Right ventricle myocardium inferior (tissue), 1 donor: ENCODE results near the gene ADAMTS14. TPM values are rescaled to one million over a fixed set of nuclear protein-coding genes. Genes with fewer than 3 reads are reported as not detected.

Experiments used
- ATAC-seq: fragments of 200-7000 bp; cut with Tn5 transposase; one replicate; pipeline ENCODE4 v1.9.1; 2020; ENCODE audit warnings: mild to moderate bottlenecking, moderate library complexity
- DNase-seq: peaks from one replicate; pipeline ENCODE4 v3.0.0; 2021; ENCODE audit errors: missing footprints
- intact Hi-C: fragments of 100-400 bp; cut with DNase I; formaldehyde crosslinking; loops from one replicate; pipeline ENCODE4 v1.11.0; 2022
- total RNA-seq: library from RNA; stranded (reverse); fragmentation: NEBNext Ultra II Directional; extraction: Animal tissue kit (Norgen Biotek cat#: 25700); gene quantifications from one replicate; pipeline ENCODE4 v1.2.1, GENCODE V29; 2021
- donor health status: DM: no; HTN: yes; CAD: no; lungs with severe emphysema.

The ADAMTS14 gene
- total RNA-seq, 1 donor from 2014 or later = 0.43 TPM

DNA sequence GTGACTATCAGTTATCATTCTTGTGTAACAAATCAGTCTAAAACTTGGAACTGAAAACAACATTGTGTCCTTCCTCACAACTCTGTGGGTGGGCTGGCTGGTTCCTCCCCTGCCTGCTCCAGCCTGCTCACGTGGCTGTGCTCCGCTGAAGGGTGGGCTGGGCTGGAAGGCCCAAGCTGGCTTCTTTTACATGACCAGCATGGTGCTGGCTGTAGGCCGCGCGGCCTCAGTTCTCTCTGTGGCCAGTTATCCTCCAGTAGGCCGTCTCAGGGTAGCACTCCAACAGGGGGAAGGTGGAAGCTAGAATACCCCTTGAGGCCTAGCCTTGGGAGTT, 11.3 kb downstream of the ADAMTS14 start:
- DNase-seq (no peak), ATAC-seq (no peak)
- intact Hi-C loops = no loop called here

DNA sequence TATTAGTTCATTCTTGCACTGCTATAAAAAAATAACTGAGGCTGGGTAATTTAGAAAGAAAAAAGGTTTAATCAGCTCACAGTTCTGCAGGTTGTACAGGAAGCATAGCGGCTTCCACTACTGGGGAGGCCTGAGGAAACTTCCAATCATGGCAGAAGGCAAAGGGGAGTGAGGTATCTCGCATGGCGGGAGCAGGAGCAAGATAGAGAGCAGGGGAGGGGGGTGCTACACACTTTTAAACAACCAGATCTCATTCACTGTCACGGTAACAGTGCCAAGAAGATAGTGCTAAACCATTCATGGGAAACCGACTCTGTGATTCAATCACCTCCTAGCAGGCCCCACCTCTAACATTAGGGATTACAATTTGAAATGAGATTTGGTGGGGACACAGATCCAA, 11.6 kb downstream of the ADAMTS14 start:
- intact Hi-C loops = no loop called here
- DNase-seq = no peak
- no peak for ATAC-seq

DNA sequence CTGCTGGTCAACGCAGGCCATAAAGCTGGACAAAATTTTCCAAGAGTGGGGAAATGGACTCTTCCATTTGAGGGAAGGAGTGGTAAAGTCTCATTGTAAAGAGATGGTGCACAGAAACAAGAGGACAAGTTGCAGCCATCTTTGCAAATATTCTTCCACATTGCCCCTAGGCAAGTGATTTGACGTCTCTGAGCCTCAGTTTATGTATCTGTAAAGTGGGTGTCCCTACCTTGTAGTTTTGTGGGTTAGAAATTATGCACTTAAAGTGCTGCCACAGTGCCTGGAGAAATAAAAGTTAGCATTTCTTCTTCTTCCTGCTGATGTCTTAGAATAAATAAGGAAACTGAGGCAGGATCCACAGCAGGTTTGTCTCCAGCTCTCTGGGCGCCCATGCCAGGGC, 12.1 kb downstream of the ADAMTS14 start:
- ATAC-seq = no peak
- no peak for DNase-seq
- intact Hi-C loops = no loop called here

DNA sequence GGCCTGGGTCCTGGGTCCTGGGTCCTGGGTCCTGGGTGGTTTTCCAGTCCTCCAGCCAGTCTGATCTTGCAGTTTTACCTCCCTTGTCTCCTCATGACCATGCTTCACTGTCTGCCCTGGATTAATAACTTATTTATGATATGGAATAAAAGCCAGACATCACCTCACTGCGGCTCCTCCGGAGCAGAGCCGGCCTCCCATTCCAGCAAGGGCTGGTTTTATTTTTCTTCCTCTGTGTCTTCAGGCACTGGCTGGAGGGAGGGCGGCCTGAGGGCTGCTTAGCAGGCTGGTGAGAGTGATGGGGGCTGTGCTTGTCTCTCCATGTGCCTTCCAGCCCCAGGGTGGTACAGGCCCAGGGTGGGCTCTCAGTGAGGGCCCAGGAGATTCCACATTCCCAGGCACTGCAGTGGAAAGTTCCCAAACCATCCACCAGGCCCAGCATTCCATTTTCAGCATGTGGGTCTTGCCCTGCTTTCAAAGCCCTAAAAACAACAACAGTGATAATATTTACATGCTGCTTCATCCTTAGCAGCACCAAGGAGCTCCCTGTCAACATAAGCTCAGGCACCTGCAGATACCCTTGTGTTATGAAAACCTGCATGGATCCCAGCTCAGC, 12.6 kb downstream of the ADAMTS14 start:
- ATAC-seq (no peak), DNase-seq (no peak)
- intact Hi-C loops = no loop called here

DNA sequence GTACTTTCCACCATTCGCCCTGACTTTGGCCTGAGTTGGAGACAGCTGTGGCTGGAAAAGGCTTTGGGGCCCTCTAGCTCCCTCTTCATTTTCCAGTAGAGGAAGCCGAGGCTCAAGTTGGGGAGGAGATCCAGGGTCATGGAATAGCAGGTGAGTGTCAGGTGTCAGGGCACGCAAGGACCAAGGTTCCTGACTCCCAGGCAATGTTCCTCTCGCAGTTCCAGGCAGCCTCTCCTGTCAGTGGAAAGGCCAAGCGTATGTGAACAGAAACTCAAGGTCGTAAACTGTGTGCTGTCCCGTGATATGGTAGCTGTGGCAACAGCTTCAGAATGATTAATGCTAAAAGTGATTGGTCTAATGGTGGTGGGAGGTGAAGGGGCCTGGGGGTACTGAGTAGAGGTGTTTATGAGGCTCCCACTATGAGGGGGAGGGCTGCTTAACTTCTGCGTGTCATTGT, 13.2 kb downstream of the ADAMTS14 start:
- intact Hi-C loops = no loop called here
- no peak for ATAC-seq
- DNase-seq = no peak

DNA sequence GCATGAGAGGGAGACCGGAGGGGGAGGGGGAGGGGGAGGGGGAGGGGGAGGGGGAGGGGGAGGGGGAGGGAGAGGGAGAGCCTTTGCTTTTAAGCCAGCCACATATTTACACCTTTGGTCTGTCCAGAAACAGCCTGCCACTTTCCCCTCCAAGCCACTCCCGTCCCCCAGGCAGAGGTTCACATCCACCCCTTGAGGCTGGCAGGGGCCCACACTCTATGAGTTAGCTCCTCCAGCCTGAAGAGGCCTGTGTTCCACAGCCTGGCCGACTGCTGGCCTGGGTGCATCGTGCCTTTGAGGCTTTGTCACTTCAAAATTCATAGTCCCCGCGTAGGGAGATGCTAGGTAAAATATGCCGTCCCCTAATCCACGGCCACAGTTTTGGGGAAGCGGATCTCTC, 16.5 kb downstream of the ADAMTS14 start:
- ATAC-seq (no peak), DNase-seq (no peak)
- intact Hi-C loops = no loop called here

DNA sequence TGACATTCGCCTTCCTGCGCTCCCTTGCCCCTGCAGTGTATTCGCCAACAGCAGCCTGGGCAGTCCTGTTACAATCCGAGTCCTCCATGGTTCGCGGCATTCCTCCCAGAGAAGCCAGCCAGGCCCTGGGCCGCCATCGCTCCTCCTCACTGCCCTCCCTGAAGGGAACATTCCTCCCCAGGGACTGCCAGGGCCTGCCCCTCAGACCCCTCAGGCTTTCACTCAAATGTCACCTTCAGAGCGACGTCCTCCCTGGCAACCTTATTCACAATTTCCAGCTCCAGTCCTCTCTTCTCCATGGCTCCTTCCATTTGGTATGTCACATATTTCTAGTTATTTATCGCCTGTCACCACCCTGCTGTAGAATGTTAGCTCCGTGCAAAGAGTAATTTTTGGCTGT, 17.4 kb downstream of the ADAMTS14 start:
- DNase-seq (no peak), ATAC-seq (no peak)
- intact Hi-C loops = no loop called here

DNA sequence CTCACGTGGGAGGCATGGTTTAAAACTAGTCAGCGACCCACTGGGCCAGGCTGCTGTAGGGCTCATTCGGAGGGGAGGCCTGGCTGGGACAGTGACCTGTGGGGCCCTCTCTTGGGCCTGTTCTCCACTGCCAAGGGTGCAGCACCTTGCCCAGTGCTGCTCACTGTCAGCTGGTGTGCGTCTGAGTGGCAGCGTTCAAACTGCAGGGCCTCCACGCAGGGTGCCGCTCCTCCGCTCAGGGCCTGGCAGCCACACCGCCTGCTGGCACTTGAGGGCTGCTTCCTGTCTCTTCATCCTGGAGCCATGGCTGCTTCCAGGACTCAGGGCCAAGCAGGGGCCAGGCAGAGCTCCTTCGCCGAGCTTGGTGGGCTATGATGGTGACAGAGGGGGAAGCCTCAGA, 18.3 kb downstream of the ADAMTS14 start:
- DNase-seq = no peak
- intact Hi-C loops = no loop called here
- ATAC-seq = no peak

DNA sequence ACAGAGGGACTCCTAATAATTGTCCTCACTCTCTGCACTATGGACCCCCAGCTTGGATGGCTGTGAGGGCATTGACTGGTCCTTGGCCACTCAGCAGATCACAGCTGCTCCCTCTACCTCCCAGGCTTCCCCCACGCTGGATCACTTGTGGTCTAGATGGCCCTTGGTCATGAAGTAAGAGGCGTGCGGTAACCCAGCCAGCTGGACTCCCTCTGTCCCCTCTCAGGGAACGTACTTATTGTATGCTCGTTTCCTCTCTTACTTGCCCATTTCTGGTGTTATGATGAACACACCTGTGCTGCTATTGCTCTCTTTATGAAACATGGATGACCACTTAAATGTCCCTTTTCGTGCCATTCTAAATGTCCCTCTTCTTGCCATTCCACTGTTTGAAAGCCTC, 19.3 kb downstream of the ADAMTS14 start:
- DNase-seq (no peak), ATAC-seq (peak; percentile 18)
- intact Hi-C loops = no loop called here

DNA sequence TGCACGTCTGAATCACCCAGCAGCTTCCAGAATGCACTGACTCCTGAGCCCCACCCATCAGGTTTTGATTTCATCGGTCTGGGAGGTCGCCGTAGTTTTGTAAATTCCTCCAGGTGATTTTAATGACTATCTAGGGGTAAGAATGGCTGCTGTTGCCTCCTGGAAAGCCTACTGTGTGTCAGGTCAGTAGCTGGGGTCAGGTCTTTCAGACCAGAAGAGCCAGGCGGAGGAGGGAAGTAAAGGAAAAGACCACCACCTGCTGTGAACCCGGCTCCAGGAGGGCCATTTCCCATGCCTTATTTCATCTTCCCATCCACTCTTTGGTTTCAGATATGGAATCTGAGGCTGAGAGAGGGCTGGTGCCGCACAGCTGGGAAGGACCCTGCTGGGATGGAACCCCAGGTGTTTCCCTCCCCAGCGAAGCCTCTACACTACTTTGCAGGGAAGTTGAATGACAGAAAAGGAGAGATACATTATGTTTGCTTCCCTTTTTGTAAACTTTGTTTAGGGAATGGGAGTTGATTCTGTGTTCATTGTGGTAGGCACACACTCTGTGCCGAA, 19.8 kb downstream of the ADAMTS14 start:
- DNase-seq (no peak), ATAC-seq (no peak)
- intact Hi-C loops = no loop called here

DNA sequence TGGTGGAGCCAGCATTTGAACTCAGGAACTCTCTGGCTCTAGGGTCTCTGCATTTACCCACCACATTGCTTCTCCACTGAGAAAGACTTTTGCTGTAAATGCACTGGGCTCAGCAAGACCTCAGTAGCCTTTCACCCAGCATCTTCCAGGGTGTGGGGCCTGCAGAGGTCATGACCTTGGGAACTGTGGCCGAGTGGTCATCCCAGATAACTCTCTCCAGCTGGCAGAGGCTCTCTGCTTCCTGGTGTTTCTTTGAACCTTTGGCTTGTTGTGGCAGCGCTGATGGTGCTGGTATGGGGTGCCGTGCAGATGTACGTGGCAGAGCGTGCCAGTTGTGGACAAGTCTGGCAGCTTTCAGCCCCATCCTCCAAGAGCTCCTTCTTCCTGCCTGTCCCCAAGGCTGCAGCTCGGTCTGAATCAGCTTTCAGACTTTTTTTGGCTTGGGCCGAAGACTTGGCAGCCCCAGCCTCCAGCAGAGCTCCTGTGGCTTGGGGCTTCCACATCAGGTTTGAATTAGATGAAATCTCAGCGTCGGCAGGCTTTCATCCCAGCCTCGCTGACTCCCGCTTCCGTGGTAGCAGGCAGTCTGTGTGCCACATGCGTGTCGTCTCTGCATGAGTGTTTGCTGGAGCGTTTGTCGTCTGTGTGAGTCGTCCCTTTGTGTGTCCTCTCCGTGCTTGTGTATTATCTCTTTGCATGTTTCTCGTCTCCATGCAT, 21.5 kb downstream of the ADAMTS14 start:
- intact Hi-C loops = no loop called here
- no peak for DNase-seq
- ATAC-seq = peak; percentile 66

DNA sequence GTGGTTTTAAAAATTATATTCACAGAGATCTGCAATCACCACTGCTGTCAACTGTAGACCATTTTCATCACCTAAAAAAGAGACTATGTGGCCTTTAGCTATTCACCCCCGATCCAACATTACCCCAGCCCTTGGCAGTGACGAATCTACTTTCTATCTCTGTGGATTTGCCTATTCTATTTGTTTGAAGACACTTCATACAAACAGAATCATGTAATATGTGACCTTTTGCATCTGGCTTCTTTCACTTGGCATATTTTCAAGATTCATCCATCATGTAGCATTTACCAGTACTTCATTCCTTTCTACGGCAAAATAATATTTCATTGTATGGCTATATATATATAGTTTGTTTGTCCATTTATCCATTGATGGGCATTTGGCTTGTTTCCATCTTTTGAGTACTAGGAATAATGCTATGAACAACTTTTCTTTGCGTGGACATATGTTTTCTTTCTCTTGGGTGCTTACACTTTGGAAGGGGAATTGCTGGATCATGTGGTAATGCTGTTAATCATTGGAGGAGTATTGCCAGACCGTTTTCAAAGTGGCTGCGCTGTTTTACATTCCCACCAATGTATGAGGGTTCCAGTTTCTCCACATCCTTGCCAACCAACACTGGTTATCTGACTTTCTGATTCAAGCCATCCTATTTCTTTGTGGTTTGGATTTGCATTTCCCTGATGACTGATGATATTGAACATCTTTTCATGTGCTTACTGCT, 22.3 kb downstream of the ADAMTS14 start:
- intact Hi-C loops = no loop called here
- DNase-seq (no peak), ATAC-seq (peak; percentile 49)

DNA sequence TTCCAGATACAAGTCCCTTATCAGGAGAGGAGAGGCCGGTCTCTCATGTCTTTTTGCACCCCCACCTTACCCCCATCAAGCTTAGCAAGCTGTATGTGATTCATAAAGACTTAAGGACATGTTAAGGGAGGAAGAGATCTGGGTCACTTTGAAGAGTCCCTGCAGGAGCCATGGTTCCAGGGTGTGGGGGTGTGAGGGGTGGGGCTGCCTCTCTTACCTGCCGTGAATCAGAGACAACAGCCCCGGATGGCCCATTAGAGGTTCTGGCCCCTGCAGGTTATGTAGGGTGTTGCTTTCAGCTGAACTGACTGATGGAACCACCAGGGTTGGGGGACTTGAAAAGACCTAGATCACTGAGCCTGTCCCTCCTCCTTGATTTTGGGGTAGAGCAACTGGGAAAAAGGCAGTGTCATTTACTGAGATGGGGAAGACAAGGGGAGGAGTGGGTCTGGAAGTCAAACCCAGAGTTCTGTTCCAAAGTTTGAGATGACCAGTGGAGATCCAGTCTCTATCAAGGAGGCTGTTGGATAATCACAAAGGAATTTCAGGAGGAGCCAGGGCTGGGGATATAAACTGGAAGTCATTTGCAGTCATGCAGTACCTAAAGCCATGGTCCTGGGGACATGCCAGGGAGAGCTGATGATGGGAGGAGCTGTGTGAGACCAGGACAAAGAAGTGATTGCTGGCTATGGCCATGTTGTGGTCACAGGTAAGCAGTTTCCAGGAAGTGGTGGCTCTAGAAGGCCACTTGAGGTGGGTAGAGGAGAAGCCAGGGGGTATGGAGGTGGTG, 23.1 kb downstream of the ADAMTS14 start:
- no peak for DNase-seq
- intact Hi-C loops = no loop called here
- no peak for ATAC-seq

DNA sequence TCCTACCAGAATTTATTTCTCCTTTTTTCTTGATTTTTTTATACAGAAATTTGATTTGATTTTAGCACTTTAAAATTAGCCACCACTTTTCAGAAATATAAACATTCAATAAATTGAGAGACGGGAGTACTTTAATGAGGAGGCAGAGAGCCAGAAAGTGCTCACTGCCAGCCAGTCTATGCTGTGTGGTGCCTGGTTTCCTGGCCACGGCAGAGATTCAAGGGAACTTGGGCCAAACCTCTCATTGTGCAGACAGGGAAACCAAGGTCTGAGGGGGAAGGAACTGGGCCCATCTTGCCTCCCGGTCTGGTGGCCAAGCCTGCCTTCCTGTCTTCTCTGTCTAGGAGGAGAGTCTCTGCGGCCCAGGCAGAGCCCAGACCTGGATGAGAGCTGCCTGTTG, 25.9 kb downstream of the ADAMTS14 start:
- ATAC-seq (no peak), DNase-seq (no peak)
- intact Hi-C loops = no loop called here

DNA sequence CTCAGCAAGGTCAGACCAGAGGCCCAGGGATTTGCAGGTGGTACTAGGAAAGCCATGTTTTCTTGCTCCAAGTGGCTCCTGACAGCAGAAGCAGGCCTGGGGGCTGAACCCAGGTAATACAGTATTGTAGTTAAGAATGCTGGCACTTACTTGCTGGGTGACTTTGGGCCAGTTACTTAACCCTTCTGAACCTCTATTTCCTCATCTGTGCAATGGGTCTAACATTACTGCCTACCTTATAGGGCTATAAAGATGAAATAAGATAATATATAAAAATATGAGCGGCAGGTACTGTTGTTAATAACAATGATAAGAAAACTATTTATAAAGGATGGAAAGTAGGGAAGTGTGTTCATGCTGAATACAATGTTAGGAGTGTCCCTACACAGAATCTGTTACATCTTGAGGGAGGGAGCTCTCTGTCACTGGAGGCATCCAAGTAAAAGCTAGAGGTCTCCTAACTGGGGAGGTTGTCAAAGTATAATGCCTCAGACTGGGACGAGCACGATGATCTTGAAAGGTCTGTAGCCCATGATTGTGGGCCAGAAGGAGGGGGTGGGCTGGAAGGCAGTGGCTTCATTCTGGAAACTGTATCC, 26.9 kb downstream of the ADAMTS14 start:
- intact Hi-C loops = no loop called here
- DNase-seq = no peak

DNA sequence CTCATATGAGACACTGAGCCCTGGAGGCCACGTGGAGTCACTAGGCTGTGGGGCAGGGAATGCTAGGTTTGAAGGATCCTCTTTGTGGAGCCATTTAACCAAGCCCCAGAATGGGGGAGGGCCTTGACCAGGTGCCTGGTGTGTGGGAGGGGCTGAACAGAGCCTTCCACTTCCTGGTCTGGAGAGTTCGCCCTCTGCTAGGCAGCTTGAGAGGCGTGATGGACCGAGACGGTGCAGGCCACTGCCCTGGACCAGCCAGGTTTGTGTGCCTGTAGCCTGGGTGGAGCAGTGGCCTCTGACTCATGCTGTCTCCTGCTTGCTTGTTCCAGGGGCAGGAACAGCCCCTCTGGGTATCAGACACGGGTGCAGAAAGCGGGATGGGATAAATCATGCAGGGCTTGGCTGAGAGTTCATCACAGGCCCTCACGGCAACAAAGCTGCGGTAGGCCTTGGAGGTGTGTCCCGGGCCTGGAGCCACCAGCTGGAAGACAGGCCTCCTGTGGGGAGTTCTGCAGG, 27.4 kb downstream of the ADAMTS14 start:
- no peak for ATAC-seq
- no peak for DNase-seq
- intact Hi-C loops = no loop called here

More for the DNA sequence above, 26.9 kb downstream of the ADAMTS14 start:
- no peak for ATAC-seq

DNA sequence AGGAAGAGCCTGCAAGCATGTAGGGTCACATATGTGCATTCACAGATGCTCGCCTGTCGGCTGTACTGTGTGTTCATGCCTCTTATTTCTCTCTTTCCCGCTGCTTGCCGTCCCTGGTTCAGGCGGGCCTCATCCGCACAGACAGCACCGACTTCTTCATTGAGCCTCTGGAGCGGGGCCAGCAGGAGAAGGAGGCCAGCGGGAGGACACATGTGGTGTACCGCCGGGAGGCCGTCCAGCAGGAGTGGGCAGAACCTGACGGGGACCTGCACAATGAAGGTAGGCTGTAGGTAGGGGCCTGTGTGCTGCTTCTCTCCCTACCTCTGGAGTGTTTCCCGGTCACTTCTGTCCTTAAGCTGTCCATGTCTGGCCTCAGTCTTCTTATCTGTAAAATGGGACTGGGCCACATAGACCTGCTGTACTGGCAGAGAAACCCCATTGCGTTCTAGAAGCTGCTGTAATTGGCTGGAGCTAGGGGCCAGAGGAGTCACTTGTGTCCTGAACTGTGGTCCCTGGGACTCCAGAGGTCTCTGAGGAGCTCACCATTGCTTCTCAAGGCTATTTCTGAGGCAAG, 30.0 kb downstream of the ADAMTS14 start:
- DNase-seq (no peak), ATAC-seq (no peak)
- intact Hi-C loops = no loop called here

DNA sequence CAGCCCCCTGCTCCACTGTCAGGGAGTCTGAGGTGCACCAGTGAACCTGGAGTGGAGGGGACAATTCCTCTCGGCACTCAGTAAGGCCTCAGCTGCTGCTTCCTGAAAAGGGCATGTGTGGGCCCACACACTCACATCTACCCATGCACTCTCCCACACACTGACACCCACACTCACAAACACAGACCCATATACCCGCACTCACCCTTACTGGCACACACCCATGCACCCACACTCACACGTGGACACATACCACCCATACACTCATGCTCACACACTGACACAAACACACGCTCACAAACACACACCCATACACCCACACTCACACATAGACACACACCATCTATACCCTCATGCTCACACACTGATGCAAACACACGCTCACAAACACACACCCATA, 31.9 kb downstream of the ADAMTS14 start:
- ATAC-seq (no peak), DNase-seq (no peak)
- intact Hi-C loops = no loop called here
